Measurements from ENCODE around the gene GAST.

GAST gene

DNA sequence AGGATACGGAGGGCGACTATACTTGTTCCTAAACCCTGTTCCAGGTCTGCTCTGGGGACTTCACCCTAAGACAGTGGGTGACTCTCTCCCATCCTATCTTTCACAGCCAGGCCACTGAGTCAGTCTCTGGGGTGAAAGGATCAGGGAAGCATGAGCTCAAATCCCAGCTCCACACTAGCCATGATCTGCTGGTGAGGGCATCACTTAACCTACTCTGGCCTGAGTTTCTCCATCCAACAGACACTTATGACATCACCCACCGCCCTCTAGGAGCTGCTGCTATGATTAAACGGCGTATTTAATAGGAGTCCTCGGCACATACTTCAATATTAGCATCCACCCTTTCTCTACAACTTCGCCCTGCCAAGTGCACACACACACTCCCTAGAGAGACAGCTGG lies 10.1 kb downstream of the GAST start:
- H3K4me3 ChIP-seq (ENCODE audit: low read depth, low read length): no peak overlapping the region
- TF ChIP-seq, protein P1, sequence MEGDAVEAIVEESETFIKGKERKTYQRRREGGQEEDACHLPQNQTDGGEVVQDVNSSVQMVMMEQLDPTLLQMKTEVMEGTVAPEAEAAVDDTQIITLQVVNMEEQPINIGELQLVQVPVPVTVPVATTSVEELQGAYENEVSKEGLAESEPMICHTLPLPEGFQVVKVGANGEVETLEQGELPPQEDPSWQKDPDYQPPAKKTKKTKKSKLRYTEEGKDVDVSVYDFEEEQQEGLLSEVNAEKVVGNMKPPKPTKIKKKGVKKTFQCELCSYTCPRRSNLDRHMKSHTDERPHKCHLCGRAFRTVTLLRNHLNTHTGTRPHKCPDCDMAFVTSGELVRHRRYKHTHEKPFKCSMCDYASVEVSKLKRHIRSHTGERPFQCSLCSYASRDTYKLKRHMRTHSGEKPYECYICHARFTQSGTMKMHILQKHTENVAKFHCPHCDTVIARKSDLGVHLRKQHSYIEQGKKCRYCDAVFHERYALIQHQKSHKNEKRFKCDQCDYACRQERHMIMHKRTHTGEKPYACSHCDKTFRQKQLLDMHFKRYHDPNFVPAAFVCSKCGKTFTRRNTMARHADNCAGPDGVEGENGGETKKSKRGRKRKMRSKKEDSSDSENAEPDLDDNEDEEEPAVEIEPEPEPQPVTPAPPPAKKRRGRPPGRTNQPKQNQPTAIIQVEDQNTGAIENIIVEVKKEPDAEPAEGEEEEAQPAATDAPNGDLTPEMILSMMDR (IDR thresholded peaks at IDR 0.05; ENCODE audit: borderline replicate concordance, insufficient read depth, low read depth, low read length): no peak

DNA sequence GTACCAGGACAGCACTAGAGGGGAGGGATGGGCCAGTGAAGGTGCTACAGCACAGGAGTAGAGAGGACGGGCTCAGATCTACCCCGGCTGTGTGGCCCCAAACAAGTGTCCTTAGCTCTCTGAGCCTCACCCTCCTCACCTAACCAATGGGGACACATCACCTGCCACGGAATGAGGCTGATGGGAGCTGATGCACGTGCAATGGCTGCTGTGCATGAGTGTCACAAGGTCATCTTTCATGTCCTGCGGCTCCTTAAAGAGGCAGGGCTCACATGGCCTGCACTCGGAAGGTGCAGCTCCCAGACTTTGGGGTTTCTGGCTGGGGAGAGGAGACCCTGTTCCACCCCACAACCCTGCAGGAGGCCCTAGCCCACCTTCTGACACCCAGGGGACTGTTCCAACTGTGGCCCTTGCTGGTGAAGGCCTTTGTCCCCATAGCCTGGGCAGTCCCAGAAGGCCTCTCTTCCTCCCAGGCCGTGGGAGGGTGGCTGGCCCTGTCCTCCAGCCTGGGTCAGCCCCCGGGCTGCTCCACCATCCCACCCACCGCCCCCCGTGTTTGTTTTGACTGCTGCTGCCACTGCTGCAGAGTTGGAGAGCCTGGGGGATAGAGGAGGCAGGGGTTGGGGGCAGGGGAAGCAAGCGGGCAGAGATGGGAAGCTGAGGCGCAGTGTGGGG lies 11.8 kb downstream of the GAST start:
- TF ChIP-seq, protein P1 (IDR thresholded peaks at IDR 0.05; ENCODE audit: borderline replicate concordance, insufficient read depth, low read depth, low read length): no peak
- no peak overlapping the region for H3K4me3 ChIP-seq (ENCODE audit: low read depth, low read length)

DNA sequence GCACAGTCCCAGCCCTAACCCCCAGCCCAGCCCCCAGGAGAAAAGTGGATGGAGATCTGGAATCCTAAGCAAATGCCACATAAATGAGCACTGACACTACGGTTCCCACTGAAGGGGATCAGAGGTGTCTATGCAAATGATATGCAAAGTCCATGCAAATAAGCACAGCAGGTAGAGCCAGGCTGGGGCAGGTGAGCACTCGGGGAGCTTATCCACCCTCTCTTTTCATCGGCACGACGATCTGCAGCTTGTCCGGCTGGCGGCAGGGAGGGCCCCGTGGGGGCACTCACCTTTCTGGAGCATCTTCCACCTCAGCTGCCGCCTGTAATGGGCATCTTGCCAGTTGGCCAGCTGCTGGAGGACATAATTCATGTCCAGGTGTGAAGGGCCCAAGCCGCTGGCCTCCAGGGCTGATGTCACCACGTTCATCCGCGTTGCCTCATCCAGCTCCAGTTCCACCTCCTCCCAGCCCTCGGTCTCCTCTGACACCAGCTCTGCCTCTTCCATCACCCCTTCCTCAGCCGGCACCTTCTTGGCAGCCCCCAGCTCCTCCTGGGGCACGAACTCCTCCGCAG lies 12.4 kb downstream of the GAST start:
- no peak overlapping the region for H3K4me3 ChIP-seq (ENCODE audit: low read depth, low read length)
- TF ChIP-seq, protein P1 (IDR thresholded peaks at IDR 0.05; ENCODE audit: borderline replicate concordance, insufficient read depth, low read depth, low read length): no peak

DNA sequence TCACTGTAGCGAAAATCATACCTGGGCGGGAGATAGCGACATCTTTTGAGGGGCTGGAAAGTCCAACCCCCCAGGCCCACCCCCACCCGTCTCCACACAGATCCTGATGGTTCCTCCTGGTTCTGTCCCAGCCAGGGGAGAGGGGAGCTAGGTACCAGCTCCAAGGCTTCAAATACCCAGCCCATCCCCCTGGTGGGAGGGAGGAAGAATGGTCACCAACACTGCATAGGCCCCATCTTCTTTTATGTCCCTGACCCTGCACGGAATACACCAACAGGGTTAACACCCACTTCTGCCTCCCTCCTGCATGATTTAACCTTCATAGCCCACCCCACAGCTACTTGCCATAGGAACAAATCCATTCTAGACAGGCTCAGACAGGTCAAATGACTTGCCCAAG lies 13.0 kb downstream of the GAST start:
- TF ChIP-seq, protein P1 (IDR thresholded peaks at IDR 0.05; ENCODE audit: borderline replicate concordance, insufficient read depth, low read depth, low read length): no peak
- no peak overlapping the region for H3K4me3 ChIP-seq (ENCODE audit: low read depth, low read length)

DNA sequence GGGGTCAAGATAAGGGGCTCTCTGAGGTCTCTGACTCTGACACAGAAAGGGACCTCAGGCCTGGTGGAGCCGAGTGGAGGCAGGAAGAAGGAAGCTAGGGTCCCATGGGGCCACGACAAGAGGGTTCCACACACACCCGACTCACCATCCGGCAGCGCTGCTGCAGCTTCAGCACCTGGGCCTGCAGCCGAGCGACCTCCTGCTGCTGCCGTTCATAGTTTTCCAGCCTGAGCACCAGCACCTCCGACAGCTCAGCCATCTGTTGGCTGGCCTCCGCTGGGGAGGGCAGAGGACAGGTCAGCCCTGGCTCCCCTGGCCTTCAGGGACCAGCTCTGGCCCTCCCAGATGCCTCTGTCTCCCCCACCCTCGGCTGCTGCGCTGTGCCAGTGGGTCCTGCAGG lies 15.9 kb downstream of the GAST start:
- TF ChIP-seq, protein P1 (IDR thresholded peaks at IDR 0.05; ENCODE audit: borderline replicate concordance, insufficient read depth, low read depth, low read length): no peak
- H3K4me3 ChIP-seq (ENCODE audit: low read depth, low read length): no peak overlapping the region

DNA sequence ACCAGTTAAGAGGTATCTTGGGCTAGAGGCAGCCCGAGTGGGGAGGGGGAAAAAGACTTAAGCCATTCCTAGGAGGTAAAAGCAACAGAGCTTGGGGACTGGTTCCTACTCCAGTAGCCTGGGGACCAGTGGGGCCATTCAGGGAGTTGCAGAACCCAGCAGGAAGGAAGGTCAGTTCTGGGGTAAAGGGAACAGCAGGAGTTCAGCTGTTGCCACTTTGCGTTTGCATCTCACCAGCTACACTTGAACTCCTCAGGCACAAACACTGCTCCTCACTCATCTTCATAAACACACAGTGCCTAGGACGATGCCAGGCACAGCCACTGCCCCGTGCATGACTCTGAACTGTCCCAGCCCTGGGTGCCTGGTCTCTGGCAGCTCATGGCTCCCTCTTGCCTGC lies 18.3 kb downstream of the GAST start:
- TF ChIP-seq, protein P1 (IDR thresholded peaks at IDR 0.05; ENCODE audit: borderline replicate concordance, insufficient read depth, low read depth, low read length): no peak
- H3K4me3 ChIP-seq (ENCODE audit: low read depth, low read length): no peak overlapping the region

DNA sequence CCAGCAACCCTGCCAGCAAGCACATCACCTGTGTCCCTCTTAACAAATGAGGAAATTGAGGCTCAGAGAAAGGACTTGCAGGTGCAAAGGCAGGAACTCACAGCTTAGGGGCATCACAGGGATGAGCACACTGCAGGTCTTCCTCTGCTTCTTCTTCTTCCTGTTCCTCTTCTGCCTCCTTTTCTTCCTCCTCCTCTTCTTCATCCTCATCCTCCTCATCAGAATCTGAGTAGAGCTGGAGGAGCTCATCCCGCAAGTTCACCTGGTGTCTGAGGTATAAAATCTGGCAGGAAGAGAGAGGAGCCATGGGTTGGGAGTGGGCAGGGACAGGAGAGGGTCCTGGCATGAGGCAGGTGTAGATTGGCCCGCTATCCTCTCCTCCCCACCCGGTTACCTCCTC lies 19.7 kb downstream of the GAST start:
- TF ChIP-seq, protein P1 (IDR thresholded peaks at IDR 0.05; ENCODE audit: borderline replicate concordance, insufficient read depth, low read depth, low read length): no peak

More for the DNA sequence above, 19.7 kb downstream of the GAST start:
- no peak overlapping the region for H3K4me3 ChIP-seq (ENCODE audit: low read depth, low read length)
